Fibroblast of mammary gland (primary cell): Measurements from ENCODE around the gene CELF5.

ENCODE experiments used
- DNase-seq: peaks from one replicate; pipeline ENCODE4 v3.0.0-alpha.2; 2010; ENCODE audit warnings: low read depth
- H3K4me3 ChIP-seq: 2 replicates; pipeline ENCODE4 v1.5.1; 2011; ENCODE audit warnings: low read depth, mild to moderate bottlenecking, low read length, moderate library complexity; ENCODE audit not compliant: control insufficient read depth
- CTCF ChIP-seq: conservative IDR thresholded peaks from 2 replicates; pipeline ENCODE4 v1.5.1; 2011; ENCODE audit warnings: low read depth, low read length, inconsistent platforms; ENCODE audit not compliant: control insufficient read depth, insufficient read depth

Gene CELF5

GRCh38 chr19:3224346-3225168 lies at the start of gene CELF5:
TSS of gene CELF5 (plus strand) at chr19:3224661. CDS start at chr19:3224740, 79 bp downstream.
- no peak for DNase-seq
- TF ChIP-seq CTCF, result no peak
- H3K4me3 ChIP-seq, result no peak within 1 kb of the TSS

DNA sequence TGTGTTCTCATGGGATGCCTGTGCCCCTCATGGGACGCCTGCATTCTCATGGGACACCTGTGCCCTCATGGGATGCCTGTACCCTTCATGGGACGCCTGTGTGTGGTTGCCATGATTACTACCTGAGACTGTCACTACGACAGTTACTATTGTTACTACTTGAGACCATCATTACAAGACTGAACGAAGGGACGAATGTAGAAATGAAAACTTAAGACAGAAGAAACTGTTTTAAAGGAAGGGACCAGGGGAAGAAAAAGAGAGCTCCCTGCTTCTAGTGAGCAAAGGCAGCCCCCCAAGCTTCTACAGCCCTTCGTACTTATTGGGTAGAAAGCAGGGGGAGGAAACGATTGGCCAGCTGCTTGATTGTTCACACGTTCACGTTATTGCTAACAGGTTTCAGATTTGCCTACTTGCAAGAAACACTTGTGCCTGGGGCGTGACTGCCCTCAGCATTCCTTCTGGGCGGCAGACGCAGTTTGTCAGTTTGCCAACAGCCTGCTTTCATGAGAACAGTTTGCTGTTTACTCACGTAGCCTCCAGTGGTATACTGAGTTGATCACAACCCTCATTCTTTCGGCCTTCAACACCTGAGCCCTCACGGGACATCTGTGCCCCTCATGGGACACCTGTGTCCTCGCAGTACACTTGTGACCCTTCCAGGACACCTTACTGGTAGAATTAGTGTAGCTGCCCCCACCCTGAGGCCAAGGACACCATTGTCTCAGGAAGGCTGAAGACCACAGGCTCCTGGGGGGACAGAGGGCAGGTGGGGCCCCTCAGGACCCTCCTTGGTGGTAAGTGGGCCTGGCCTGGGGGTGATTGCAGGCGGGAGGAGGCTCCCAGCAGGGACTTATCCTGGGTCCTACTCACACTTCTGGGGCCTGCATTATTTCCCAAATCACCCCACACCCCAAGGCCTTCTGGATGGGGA lies 48.4 kb upstream of the CELF5 start:
- peak; percentile 65 for DNase-seq
- TF ChIP-seq CTCF, result no peak

GRCh38 chr19:3176715-3177501 lies 47.6 kb upstream of the CELF5 start:
- TF ChIP-seq CTCF, result no peak
- H3K4me3 ChIP-seq, result no peak overlapping the region
- DNase-seq, result peak; percentile 65

More for the DNA sequence above, 48.4 kb upstream of the CELF5 start:
- H3K4me3 ChIP-seq, result no peak overlapping the region

GRCh38 chr19:3178377-3178972 lies 46.0 kb upstream of the CELF5 start, which contains the start of gene S1PR4:
TSS of gene S1PR4 (plus strand) at chr19:3178769. CDS start at chr19:3178793, 24 bp downstream.
- H3K4me3 ChIP-seq, result no peak within 1 kb of the TSS
- no peak for TF ChIP-seq CTCF
- DNase-seq, result no peak

DNA sequence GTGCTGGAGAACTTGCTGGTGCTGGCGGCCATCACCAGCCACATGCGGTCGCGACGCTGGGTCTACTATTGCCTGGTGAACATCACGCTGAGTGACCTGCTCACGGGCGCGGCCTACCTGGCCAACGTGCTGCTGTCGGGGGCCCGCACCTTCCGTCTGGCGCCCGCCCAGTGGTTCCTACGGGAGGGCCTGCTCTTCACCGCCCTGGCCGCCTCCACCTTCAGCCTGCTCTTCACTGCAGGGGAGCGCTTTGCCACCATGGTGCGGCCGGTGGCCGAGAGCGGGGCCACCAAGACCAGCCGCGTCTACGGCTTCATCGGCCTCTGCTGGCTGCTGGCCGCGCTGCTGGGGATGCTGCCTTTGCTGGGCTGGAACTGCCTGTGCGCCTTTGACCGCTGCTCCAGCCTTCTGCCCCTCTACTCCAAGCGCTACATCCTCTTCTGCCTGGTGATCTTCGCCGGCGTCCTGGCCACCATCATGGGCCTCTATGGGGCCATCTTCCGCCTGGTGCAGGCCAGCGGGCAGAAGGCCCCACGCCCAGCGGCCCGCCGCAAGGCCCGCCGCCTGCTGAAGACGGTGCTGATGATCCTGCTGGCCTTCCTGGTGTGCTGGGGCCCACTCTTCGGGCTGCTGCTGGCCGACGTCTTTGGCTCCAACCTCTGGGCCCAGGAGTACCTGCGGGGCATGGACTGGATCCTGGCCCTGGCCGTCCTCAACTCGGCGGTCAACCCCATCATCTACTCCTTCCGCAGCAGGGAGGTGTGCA lies 45.3 kb upstream of the CELF5 start:
- no peak for TF ChIP-seq CTCF
- H3K4me3 ChIP-seq, result no peak overlapping the region
- no peak for DNase-seq
